Smooth muscle cell of the brain vasculature (primary cell): ENCODE data around the gene ADAM15.

Experiments used
- DNase-seq: peaks from one replicate; pipeline ENCODE4 v3.0.0-alpha.2; 2012; ENCODE audit warnings: low read depth, low spot score

The ADAM15 gene, protein sequence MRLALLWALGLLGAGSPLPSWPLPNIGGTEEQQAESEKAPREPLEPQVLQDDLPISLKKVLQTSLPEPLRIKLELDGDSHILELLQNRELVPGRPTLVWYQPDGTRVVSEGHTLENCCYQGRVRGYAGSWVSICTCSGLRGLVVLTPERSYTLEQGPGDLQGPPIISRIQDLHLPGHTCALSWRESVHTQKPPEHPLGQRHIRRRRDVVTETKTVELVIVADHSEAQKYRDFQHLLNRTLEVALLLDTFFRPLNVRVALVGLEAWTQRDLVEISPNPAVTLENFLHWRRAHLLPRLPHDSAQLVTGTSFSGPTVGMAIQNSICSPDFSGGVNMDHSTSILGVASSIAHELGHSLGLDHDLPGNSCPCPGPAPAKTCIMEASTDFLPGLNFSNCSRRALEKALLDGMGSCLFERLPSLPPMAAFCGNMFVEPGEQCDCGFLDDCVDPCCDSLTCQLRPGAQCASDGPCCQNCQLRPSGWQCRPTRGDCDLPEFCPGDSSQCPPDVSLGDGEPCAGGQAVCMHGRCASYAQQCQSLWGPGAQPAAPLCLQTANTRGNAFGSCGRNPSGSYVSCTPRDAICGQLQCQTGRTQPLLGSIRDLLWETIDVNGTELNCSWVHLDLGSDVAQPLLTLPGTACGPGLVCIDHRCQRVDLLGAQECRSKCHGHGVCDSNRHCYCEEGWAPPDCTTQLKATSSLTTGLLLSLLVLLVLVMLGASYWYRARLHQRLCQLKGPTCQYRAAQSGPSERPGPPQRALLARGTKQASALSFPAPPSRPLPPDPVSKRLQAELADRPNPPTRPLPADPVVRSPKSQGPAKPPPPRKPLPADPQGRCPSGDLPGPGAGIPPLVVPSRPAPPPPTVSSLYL

DNA sequence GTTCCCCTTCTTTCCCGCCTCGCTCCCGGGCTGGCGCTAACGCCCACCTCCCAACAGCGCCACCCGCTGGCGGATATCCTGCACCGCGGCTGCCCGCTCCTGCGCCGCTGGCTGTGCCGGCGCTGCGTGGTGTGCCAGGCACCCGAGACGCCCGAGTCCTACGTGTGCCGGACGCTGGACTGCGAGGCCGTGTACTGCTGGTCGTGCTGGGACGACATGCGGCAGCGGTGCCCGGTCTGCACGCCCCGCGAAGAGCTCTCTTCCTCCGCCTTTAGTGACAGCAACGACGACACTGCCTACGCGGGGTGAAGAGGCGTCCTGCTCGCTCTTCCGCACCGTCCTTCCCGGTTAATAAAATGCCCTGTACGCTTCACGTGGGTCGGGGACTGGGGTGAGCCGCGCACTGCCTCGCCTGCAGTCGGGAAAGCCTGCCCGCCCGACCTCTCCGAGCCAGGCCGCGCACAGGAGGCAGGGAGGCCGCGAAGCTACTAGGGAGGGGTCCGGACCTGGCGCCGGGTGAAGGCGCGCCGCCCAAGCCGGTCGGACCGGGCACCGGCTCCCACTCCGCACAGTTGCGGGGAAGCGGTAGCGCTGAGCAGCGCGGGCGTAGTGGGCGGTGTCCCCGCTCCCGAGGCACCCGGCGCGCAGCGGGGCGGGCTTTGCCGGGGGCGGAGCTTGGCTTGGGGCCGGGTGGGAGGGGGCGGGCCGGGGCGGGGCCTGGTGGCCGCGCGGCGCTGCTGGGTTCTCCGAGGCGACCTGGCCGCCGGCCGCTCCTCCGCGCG lies at the start of gene ADAM15:
Gene ADAM15 (plus strand): TSS at position 757 of the 782 bp plus-strand sequence. CDS start 71 bp downstream, outside the sequence.
- DNase-seq, result no peak

DNA sequence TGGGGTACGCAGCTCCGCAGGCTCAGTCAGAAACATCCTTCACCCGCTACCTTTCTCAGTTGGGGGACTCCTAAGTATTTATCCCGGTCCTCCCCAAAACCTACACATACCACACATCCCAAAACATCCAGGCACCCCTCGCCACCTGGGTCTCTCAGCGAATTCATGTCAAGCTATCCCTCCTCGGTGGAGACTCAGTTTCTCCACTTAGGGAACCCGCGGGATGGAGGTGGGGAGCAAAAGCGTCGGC lies 49.8 kb upstream of the ADAM15 start:
- no peak for DNase-seq

DNA sequence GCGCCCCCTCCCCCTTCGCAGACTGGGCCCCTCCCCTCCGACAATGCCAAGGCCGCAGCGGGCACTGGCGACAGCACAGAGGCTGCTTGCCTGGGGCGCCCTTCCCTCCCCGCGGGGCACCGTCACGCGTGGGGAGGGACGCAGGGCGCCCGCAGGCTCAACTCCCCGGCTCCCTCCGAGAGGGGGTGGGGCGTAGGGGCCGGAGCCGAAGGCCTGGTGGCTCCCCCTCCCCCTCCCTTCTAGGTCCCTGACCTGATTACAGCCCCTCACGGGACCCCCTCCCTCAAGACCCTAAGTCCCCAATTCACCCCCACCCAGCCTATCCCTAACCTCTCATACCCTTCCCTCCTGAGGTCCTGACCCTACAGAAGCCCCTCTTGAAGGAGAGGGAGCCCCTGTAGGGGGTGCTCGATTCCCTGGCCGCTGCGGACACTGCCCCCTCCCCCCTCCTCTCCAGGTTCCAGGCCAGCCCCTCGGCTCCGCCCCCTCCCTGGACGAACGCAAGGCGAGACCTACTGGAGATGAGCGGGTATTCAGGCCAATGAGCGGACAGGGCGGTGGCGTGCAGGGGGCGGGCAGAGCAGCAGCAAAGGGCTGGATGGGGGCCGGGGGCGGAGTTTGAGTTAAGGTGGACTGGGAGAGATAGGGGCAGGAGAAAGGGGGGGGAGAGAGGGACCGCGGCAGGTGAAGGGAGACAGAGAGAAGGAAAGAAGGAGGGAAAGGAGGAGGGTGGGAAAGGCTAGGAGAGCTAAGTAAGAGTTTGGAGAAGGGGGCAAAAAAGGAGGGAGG lies 49.2 kb upstream of the ADAM15 start:
- peak; percentile 98 for DNase-seq

DNA sequence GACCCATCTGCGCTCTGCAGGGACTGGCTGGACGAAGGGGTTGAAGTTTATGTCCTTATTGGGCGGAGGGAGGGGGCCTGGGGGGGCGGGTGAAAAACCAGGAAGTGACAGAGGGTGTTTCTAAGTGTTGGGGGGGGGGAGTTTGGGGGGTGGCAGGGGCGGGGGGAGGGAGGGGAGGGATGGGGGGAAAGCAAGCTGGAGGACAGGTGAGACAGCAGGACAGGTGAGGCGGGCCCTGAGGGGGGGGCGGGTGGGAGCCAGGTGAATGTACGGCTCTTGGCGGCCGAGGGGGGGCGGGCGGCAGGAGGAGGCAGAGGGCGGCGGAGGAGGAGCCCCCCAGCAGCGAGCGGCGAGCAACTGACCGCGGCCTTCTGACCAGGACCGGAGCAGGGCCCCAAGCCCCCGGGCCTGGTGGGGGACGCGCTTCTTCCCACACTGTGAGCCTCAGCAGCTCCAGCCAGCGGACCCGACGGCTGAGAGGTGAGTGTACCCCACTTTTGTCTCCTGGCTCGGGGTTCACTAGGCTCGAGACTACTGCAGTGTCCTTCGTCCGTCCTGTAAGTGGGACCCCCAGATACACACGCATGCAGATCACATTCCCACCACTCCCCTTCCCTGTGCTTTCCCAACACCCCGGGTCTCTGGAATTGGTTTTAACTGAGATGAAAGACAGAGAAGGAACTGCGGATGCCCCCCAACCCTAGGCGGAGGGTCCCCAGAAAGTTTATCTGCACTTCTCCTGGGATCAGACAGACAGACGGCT lies 48.5 kb upstream of the ADAM15 start, which contains the start of gene ZBTB7B:
Gene ZBTB7B (plus strand): TSS at position 339 of the 763 bp plus-strand sequence. CDS start 11,859 bp downstream, outside the sequence.
- DNase-seq, result no peak

DNA sequence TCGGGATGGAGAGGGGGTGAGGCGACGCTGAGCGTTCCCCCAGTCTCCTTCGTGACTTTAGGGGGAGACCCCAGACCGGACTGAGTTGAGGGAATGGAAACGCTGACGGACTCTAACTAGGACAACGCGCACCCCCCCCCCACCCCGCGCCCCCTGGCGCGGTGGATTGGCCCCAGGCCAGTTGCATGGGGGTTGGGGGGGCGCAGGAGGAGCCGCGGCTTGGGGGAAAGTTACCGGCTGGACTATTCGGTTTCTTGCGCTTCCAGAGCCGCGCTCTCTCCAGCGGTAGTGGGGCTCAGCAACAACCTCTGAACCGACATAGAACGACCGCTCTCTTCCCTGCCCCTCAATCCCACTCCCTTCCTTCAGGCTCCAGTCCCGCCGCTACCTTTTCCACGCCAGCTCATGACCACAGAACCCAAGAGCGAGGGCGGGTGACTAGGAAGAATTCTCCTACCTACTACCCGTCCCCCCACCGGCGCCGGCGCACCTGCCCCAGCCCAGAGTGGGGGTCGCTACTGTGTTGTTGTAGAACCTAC lies 47.8 kb upstream of the ADAM15 start:
- no peak for DNase-seq

DNA sequence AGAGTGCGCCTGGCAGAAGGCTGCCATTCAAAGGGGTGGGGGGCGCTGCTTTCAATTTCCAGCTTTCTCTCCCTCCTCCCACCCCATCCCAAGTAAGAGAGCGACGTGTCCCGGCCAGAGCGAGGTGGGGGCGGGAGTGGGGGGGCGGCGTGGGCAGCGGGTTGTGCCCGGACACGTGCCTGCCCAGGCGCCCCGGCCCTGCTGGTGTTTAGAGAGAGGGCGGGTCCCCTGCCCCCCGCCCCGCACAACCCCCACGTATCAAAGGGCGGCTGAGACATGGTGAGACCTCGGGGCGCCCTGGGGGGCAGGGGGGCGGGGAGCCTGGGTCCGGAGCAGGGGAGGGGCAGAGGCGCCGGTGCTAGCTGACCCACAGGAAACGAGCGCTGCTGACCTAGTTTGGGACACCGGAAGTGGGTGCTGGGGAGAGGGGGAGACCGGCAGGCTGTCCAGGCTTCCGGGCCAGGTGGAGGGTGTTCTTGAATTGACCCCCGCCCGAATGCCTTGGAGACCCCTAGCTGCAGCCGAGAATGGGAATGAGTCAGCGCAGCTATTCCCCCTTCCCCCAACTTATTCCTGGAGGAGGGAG lies 47.3 kb upstream of the ADAM15 start:
- DNase-seq, result no peak

DNA sequence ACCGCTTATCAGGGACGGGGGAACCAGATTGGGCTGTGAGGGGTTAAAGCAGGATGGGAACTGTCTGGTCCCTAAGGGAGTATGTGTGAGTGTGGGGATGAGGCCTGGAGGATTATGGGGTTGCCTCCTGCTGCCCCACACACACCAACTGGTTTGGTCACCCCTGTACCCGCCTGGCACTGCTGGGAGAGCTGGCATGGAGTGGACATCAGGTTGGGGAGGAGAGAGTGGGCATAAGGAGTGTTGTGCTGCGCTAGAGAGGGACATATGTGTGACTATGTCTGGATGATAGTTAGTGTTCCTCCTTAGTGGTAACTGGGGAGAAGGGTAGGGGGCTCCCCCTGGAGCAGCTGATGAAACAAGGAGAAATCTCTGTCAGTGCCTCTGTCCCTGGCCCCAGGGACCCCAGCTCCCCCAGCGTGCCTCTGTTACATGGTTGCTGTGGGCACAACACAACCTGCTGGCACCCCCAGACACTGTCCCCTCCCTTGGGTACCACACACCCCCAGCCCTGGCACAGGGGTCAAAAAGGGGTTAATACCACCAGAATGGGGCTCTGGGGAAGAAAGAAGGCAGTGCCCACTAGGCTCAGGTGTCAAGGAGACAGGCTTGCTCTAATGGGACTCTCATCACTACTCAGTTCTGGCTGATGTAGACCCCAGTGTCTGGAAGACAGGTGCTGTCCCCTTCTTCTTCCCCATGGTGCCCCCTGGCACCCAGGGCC lies 46.6 kb upstream of the ADAM15 start:
- no peak for DNase-seq

DNA sequence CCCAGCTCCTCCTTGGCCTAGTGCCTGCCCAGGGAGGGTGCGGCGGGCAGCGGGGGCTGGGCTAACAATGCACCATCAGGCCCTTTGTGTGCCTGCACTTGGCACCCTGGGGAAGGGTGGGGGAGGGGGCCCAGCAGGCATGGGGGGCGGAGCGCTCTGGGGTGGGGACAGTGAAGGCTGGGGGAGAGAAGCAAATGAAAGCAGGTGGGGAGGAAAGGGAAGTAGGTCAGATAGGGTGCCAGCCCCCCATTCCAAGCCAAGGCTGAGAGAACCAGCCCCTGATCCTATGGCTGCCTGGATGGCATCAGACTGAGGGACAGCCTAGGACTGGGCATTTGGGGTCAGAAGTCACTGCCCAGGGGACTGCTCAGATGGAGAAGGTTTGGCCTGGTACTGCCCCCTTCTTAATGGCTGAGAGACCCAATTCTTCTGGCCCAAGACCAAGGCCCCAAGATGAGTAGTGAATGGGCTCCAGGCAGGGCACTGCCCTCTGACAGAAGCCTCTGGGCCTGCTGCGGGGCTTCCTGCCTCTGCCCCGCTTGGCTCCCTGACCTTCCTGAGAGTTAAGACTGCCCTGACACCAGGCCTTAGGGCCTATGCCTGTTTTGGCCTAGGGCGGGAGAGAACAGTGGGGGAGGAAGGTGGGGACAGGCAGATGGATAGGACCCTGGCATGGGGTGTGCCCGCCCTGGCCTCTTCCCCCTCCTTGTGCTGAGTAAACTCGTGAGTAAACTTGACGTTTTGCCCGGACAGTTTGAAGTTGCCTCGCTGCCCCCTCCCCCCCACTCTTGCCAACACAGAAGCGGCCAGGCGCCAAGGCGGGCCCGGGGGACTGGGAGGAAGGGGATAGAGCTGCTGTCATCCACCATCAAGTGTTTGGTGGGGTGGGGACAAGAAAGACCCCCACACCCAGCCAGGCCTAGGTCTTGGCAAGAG lies 45.8 kb upstream of the ADAM15 start:
- no peak for DNase-seq

DNA sequence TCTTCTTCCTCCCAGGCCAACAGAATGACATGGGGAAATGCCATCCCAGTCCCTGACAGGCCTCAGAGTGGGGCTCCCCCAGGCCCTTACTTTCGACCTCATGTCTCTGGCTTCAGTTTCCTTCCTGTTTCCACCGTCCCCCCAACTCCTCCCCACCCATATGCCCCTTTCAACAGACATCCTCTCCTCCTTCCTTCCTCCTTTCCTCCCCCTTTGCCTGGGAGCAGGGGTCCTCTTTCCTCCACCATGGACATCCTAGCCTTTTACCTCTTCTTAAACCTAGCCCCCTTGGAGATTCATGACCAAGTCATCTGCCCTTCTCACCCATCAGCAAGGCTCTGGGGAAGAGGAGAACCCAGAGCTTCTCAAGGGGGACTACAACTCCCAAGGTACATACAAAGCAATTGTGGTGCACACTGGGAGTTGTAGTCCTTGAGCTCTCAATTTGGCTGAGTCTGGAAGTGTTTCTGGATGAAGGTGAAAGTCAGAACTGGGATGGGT lies 44.5 kb upstream of the ADAM15 start:
- DNase-seq, result no peak

DNA sequence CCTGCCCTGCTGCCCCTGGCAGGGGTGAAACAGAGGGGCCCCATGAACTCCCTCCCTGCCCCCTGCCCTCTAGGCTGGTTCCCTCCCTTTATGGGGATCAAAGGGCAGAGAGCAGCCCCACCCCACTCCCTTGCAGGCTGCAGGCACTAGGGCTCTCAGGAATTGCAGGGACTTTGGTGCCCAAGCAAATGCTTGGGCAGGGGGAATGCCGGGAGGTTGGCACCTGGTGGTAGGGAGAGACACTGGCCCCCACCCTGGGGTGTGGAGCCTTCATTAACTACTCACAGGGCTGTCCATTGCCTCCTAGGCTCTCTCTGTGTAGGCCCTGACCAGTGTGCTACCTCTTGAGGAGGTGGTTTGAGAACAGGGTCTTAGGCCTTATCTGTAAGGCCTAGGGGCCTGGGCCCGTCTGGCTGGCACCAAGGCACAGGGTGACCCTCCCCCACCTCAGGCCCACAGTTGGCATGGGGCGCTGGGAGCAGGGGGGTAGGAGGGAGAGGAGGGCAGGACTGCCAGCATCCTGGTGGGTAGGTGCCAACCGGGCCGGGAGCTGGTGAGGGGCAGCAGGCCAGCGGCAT lies 43.8 kb upstream of the ADAM15 start:
- no peak for DNase-seq

DNA sequence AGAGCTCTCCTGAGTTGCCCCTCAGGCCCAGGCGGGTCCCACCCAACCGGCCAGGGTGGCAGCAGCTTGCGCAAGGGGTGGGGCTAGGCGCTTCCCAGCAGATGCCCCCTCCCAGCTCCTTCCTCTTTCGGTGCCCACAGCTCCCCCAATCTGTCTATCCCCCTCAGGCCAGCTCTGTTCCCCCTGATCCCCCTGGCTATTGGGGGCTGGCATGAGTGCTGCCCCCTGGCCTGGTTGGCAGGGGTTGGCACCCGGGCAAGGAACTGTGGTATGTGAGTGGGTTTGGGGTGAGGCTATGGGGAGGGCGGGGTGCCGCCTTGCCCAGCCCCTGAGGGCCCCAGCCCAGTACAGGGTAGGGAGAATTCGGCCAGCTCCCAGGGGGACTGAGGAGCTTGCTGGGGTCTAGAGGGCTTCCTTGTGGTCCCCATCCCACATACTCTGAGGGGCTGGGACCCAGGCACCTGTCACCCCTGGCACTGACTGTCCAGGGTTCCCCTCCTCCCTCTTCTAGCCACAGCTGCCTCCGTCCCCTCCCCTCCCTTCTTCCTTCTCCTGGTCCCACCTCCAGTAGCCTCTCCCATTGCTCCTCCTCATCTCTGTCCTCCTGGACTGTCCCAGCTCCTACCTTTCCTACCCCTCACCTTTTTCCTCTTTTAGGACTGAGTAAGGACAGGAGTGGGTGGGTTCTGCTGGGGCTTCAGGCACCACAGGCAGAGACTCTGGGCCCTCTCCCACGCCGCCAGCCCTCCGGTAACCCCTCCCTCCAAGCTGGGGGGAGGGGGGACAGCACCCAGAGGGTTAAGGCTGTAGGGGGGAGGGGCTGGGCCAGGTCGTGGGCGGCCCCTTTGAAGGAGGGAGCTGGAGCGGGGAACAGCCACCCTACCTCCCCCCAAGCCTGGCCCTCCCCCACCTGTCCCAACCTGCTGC lies 42.8 kb upstream of the ADAM15 start:
- no peak for DNase-seq

DNA sequence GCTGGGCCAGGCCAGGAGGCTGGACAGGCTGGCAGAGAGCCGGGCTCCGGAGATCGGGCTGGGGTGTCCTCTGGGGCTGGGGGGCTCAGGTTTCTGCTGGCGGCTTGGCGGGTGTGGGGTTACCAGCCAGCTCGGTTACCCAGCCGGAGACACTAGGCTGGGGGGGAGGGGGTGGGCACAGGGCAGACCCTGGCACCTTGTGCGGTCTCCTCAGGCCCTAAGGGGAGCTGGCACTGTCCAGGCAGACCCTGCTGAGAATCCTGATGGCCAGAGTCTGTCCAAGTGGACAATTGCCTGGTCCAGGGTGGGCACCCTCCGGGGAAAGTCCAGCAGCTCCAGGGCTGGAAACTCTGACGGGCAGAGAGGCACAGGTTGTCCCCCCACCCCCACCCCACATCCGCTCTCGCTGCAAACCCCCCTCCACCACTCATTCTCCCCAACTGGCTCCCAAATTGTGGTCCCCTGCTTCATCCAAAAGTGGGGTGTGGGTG lies 41.9 kb upstream of the ADAM15 start:
- no peak for DNase-seq

DNA sequence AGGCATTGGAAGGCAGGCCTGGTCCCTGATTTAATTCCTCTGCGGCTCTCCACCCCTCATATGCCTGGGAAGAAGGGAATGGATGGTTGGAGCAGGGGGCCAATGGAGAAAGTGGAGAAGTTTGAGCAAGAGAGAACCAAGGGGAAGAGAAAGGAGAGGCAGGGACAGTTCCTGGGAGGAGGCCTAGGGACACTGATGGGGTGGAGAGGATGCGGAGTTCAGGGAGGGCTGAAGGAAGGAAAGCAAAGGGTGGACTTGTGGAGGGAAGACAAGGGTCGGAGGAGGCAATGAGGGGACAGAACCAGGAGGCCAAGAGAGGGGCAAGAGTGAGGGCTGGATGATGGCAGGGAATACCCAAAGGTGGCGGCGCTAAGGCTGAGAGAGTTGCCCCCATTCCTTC lies 41.4 kb upstream of the ADAM15 start:
- DNase-seq, result no peak

DNA sequence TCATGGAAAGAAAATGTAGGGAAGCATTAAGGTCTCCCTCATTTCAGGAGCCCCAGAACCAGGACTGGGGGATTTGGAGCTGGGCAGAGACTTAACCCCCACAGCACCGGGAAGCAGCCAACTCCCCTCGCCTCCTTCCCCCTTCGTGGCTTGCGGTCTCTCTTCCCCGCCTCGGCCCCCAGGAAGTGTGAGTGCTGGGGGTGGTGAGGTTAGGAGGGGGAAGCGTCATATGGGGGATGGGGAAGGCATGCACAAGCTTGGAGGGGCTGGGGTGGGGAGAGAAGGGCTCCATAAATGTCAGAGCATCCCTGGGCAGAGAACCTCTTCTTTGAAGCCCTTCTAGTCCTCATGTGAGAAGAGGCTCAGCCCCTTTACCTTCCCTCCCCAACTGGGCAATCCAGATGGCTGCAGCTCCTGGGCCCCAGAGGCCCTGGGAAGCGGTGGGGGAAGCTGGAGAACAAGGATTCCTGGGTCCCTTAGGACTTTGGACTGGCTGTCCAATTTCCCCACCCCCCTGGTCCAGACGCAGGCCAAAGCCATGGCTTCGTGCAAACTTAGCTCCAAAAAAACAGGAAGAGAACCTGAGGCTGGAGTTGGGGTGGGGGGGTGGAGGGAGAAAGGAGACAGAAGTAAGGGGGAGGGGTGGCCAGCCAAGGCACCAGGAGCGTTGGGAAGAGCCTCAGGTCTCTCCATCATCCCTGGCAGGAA lies 40.8 kb upstream of the ADAM15 start:
- no peak for DNase-seq

DNA sequence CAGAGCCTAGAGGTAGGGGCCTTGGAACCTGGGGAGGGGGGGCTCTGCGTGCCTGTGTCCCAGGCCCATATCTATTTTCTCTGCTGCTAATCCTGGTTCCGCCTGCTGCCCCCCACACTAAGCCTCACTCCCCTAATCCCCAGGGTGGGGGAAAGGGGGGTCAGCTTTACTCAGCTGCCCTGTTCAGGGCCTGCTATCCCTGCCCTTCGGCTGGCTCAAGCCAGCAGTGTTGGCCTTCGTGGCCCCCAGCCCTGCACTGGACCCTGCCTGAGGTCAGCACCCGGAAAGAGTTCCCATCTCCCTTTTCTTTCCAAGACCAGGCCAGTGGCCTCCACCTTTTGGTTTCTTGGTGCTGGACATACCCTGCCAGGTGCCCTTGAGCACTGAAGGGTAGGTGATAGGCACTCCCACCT lies 40.1 kb upstream of the ADAM15 start:
- DNase-seq, result no peak
